DND-41 (cell line): Measurements from ENCODE around the gene RNF168.

Experiments used
- ATAC-seq: fragments of 200-7000 bp; cut with Tn5 transposase; 3 replicates; pipeline ENCODE4 v1.9.1; 2021; ENCODE audit warnings: low read depth; ENCODE audit not compliant: insufficient read depth
- DNase-seq: peaks from one replicate; pipeline ENCODE4 v3.0.0-alpha.2; 2020
- H2AFZ ChIP-seq: 2 replicates; pipeline ENCODE4 v1.6.0; 2012; ENCODE audit warnings: low read depth, low read length
- H3K27ac ChIP-seq: 2 replicates; pipeline ENCODE4 v1.5.1; 2012; ENCODE audit warnings: low read length, inconsistent platforms
- H3K27me3 ChIP-seq: fragments of 200-600 bp; sonication (generic); 2 replicates; pipeline ENCODE4 v1.6.0; 2012; ENCODE audit warnings: low read length, mild to moderate bottlenecking, inconsistent platforms; ENCODE audit not compliant: insufficient read depth, poor library complexity
- H3K36me3 ChIP-seq: 2 replicates; pipeline ENCODE4 v1.5.1; 2012; ENCODE audit warnings: low read length, inconsistent platforms; ENCODE audit not compliant: insufficient read depth
- H3K4me1 ChIP-seq: 2 replicates; pipeline ENCODE4 v1.5.1; 2012; ENCODE audit warnings: mild to moderate bottlenecking, low read length; ENCODE audit not compliant: insufficient read depth
- H3K4me2 ChIP-seq: 2 replicates; pipeline ENCODE4 v1.6.0; 2012; ENCODE audit warnings: mild to moderate bottlenecking, moderate library complexity, low read length, inconsistent platforms; ENCODE audit not compliant: insufficient read depth
- H3K4me3 ChIP-seq, 2 experiments: fragments of 200-600 bp in 1 of 2; shearing (Covaris generic) in 1 of 2; 2 replicates each; pipeline ENCODE4 v1.5.1; 2012 to 2016; ENCODE audit warnings: inconsistent platforms in 2 of 2, low read length in 2 of 2, mild to moderate bottlenecking in 2 of 2, low read depth in 1 of 2, moderate library complexity in 1 of 2
- H3K79me2 ChIP-seq: 2 replicates; pipeline ENCODE4 v1.6.0; 2012; ENCODE audit warnings: low read length, inconsistent platforms; ENCODE audit not compliant: insufficient read depth
- H3K9ac ChIP-seq: 2 replicates; pipeline ENCODE4 v1.6.0; 2012; ENCODE audit warnings: low read depth, mild to moderate bottlenecking, inconsistent platforms, low read length, moderate library complexity
- H3K9me3 ChIP-seq: 2 replicates; pipeline ENCODE4 v1.5.1; 2012; ENCODE audit warnings: low read length, moderate library complexity, mild to moderate bottlenecking, inconsistent platforms; ENCODE audit not compliant: insufficient read depth, severe bottlenecking
- H4K20me1 ChIP-seq: 2 replicates; pipeline ENCODE4 v1.6.0; 2012; ENCODE audit warnings: low read length; ENCODE audit not compliant: insufficient read depth
- CTCF ChIP-seq: IDR thresholded peaks from 2 replicates; pipeline ENCODE4 v1.5.1; 2012; ENCODE audit warnings: borderline replicate concordance, low read length, moderate library complexity, mild to moderate bottlenecking; ENCODE audit not compliant: poor library complexity, severe bottlenecking; ENCODE audit errors: extremely low read depth
- EZH2 ChIP-seq: IDR thresholded peaks from 3 replicates; pipeline ENCODE4 v1.6.1; 2012; ENCODE audit warnings: borderline replicate concordance, low read depth, mild to moderate bottlenecking, moderate library complexity, low read length, inconsistent platforms; ENCODE audit not compliant: severe bottlenecking

RNF168 gene

GRCh38 chr3:196531418-196531817 lies 27.9 kb upstream of the RNF168 start:
- Histone ChIP-seq H3K4me2 (no peak overlapping the region), H3K36me3 (no peaks in the 10 kb centered on the region), H3K4me3 (no peak overlapping the region), H3K27ac (no peak overlapping the region), H3K9ac (no peak overlapping the region), H3K4me1 (peaks cover 5% of the 10 kb centered on the region; the same call in 1 of the 2 replicates), H3K79me2 (no peaks in the 10 kb centered on the region), H4K20me1 (no peaks in the 10 kb centered on the region), H2AFZ (no peak overlapping the region), H3K27me3 (no peaks in the 10 kb centered on the region), H3K9me3 (no peaks in the 10 kb centered on the region)
- ATAC-seq (no peak), DNase-seq (no peak)
- TF ChIP-seq EZH2 (no peak), CTCF (no peak)

- H3K4me3 ChIP-seq, result peak overlapping the region in 1 of 2 experiments; percentile 42; a peak in 1 of 4 replicates
- H3K79me2 ChIP-seq, result no peaks in the 10 kb centered on the region
- peak; percentile 51 for TF ChIP-seq CTCF
- no peak for TF ChIP-seq EZH2
- H3K9ac ChIP-seq, result no peak overlapping the region
- no peaks in the 10 kb centered on the region for H3K9me3 ChIP-seq
- peak overlapping the region; percentile 56 for H2AFZ ChIP-seq
- no peak overlapping the region for H3K27ac ChIP-seq
- no peaks in the 10 kb centered on the region for H3K27me3 ChIP-seq
- no peaks in the 10 kb centered on the region for H3K36me3 ChIP-seq
- H4K20me1 ChIP-seq, result no peaks in the 10 kb centered on the region
- peak; percentile 75 for DNase-seq
- H3K4me1 ChIP-seq, result peaks cover 5% of the 10 kb centered on the region; the same call in 1 of the 2 replicates
- ATAC-seq, result peak; percentile 94
- peak overlapping the region; percentile 57 for H3K4me2 ChIP-seq
Observed at GRCh38 chr3:196528639-196529233, 25.2 kb upstream of the RNF168 start.

GRCh38 chr3:196525141-196525540 lies 21.6 kb upstream of the RNF168 start:
- Histone ChIP-seq H2AFZ (no peak overlapping the region), H3K36me3 (no peaks in the 10 kb centered on the region), H3K27ac (no peak overlapping the region), H3K79me2 (no peaks in the 10 kb centered on the region), H3K9ac (no peak overlapping the region), H3K4me1 (peaks cover 5% of the 10 kb centered on the region; the same call in 1 of the 2 replicates), H3K27me3 (no peaks in the 10 kb centered on the region), H3K4me3 (no peak overlapping the region), H3K4me2 (no peak overlapping the region), H3K9me3 (peaks cover 14% of the 10 kb centered on the region), H4K20me1 (no peaks in the 10 kb centered on the region)
- DNase-seq (no peak), ATAC-seq (no peak)
- no peak for TF ChIP-seq EZH2
- TF ChIP-seq CTCF, result no peak
